PC-9 (cell line): ENCODE measurements around the gene GAD1. TPM values are rescaled to one million over a fixed set of nuclear protein-coding genes. Genes with fewer than 3 reads are reported as not detected.

Source experiments
- Bru-seq: library from RNA; stranded (reverse); fragments of 400-500 nt; gene quantifications from one replicate; lab custom pipeline; 2021; lab: Mats Ljungman, UMichigan
- BruChase-seq, 2 experiments: library from RNA; stranded (reverse); fragments of 400-500 nt; gene quantifications; one replicate each; lab custom pipeline; 2021; lab: Mats Ljungman, UMichigan
- BruUV-seq: library from RNA; stranded (reverse); fragments of 400-500 nt; replicated peaks from 2 replicates; lab custom pipeline; 2021; lab: Mats Ljungman, UMichigan
- CTCF ChIA-PET: fragments of 300-600 bp; sonication (Branson Sonifier 250); formaldehyde crosslinking; loops from one replicate; lab custom pipeline; 2022; ENCODE audit warnings: antibody characterized with exemption; lab: Charles Lee
- POLR2A ChIA-PET: fragments of 300-600 bp; sonication (Branson Sonifier 250); formaldehyde crosslinking; loops from one replicate; lab custom pipeline; 2022; ENCODE audit warnings: antibody characterized with exemption; ENCODE audit not compliant: unreplicated experiment; lab: Charles Lee
- DNase-seq, 2 experiments: peaks; one replicate each; pipeline versions ENCODE4 v3.0.0 to v3.0.0-alpha.2; 2015 to 2022; ENCODE audit warnings: mixed read lengths in 1 of 2
- H2AFZ ChIP-seq: fragments of 200-600 bp; sonication (generic); 2 replicates; pipeline ENCODE4 v1.8.1; 2017; ENCODE audit warnings: antibody characterized with exemption
- H3F3A ChIP-seq: fragments of 200-600 bp; sonication (generic); 2 replicates; pipeline ENCODE4 v1.8.1; 2017; ENCODE audit warnings: antibody characterized with exemption, mild to moderate bottlenecking, low read depth; ENCODE audit not compliant: insufficient read depth
- H3K27ac ChIP-seq: fragments of 200-600 bp; sonication (generic); 2 replicates; pipeline ENCODE4 v1.6.1; 2016; ENCODE audit warnings: mixed run types
- H3K27me3 ChIP-seq: fragments of 200-600 bp; sonication (generic); 2 replicates; pipeline ENCODE4 v1.6.1; 2016; ENCODE audit warnings: low read depth, mixed run types; ENCODE audit not compliant: insufficient read depth
- H3K36me3 ChIP-seq: fragments of 200-600 bp; sonication (generic); 2 replicates; pipeline ENCODE4 v1.6.1; 2016; ENCODE audit warnings: low read depth, mixed run types
- H3K4me1 ChIP-seq: fragments of 200-600 bp; sonication (generic); replicated peaks from 2 replicates; pipeline ENCODE4 v1.6.1; 2016; ENCODE audit warnings: mixed run types; ENCODE audit not compliant: insufficient read depth
- H3K4me2 ChIP-seq: fragments of 200-600 bp; sonication (generic); 2 replicates; pipeline ENCODE4 v1.6.1; 2017; ENCODE audit warnings: mixed run types
- H3K4me3 ChIP-seq: fragments of 200-600 bp; sonication (generic); 2 replicates; pipeline ENCODE4 v1.6.1; 2016; ENCODE audit warnings: mixed run types
- H3K79me2 ChIP-seq: fragments of 200-600 bp; sonication (generic); 2 replicates; pipeline ENCODE4 v1.6.1; 2017; ENCODE audit warnings: low read depth, mixed run types
- H3K9me2 ChIP-seq: fragments of 200-600 bp; sonication (generic); 2 replicates; pipeline ENCODE4 v1.8.1; 2017; ENCODE audit warnings: mild to moderate bottlenecking; ENCODE audit not compliant: insufficient read depth
- H3K9me3 ChIP-seq: fragments of 200-600 bp; sonication (generic); 2 replicates; pipeline ENCODE4 v1.8.1; 2016; ENCODE audit warnings: low read depth; ENCODE audit not compliant: insufficient read depth
- H4K20me1 ChIP-seq: fragments of 200-600 bp; sonication (generic); 2 replicates; pipeline ENCODE4 v1.8.1; 2017; ENCODE audit not compliant: insufficient read depth
- CTCF ChIP-seq: fragments of 200-600 bp; sonication (generic); conservative IDR thresholded peaks from 2 replicates; pipeline ENCODE4 v1.6.1; 2017; ENCODE audit warnings: mixed run types, antibody characterized with exemption, mild to moderate bottlenecking, moderate library complexity
- EZH2 ChIP-seq: fragments of 200-600 bp; sonication (generic); IDR thresholded peaks from 2 replicates; pipeline ENCODE4 v1.8.0; 2017; ENCODE audit warnings: antibody characterized with exemption, low read depth
- intact Hi-C: fragments of 100-400 bp; cut with micrococcal nuclease; formaldehyde crosslinking; loops from one replicate; pipeline ENCODE4 v1.10.0; 2022; ENCODE audit not compliant: unreplicated experiment
- long read RNA-seq: library from polyadenylated mRNA; stranded (forward); transcript quantifications from one replicate; pipeline ENCODE4 v2.0.0, GENCODE V29; 2022
- total RNA-seq: library from RNA; stranded (reverse); gene quantifications from 2 replicates; pipeline ENCODE4 v1.2.3, GENCODE V29; 2021

The GAD1 gene
- total RNA-seq (3.5 and 4.3 TPM in 2 replicates), Bru-seq, nascent RNA (percentile 39 among the genes with signal in this experiment), BruChase-seq, experiment 1, labeled RNA remaining after a 2-hour chase (percentile 42 among the genes with signal in this experiment), BruChase-seq, experiment 2, labeled RNA remaining after a 6-hour chase (percentile 39 among the genes with signal in this experiment)
- long read RNA-seq, partial matches to known transcripts = 2 of 3 reads
- long read RNA-seq, other reads (novel, unspliced or antisense) = 0 of 3 reads

GRCh38 chr2:170816504-170817092 is at the start of gene GAD1:
TSS of gene GAD1 (plus strand) at chr2:170816887. CDS start at chr2:170818592, 1,705 bp downstream.
- ChIA-PET CTCF (interaction anchor here (0.5 to 0.7 kb wide), 7 partner anchors 57 to 1364 kb away, joined by 3 to 11 read pairs (median 4); no protein-coding TSS in a partner anchor), POLR2A (interaction anchor here (0.6 to 0.7 kb wide), 5 partner anchors 19 to 1106 kb away, joined by 3 to 7 read pairs (median 3); no protein-coding TSS in a partner anchor)
- intact Hi-C loops = loop anchor here (1.0 to 10.0 kb wide), 3 partner anchors 57 to 232 kb away; partner anchors contain the start of gene GORASP2
- BruUV-seq = no TSS peak
- no peaks in the 10 kb centered on the region for H3K27me3 ChIP-seq
- no peaks in the 10 kb centered on the region for H3K9me3 ChIP-seq
- no peaks in the 10 kb centered on the region for H4K20me1 ChIP-seq
- no peak within 1 kb of the TSS for H3K27ac ChIP-seq
- peak; percentile 68 to 73 for DNase-seq
- no peaks in the 10 kb centered on the region for H3K9me2 ChIP-seq
- TF ChIP-seq CTCF (no peak), EZH2 (no peak)
- H3K4me3 ChIP-seq = peak within 1 kb of the TSS; percentile 65
- no peaks in the 10 kb centered on the region for H3K36me3 ChIP-seq
- H3K4me2 ChIP-seq = peak within 1 kb of the TSS; percentile 86
- peak within 1 kb of the TSS; percentile 76 for H2AFZ ChIP-seq
- H3K4me1 ChIP-seq = no peaks in the 10 kb centered on the region
- no peaks in the 10 kb centered on the region for H3F3A ChIP-seq
- H3K79me2 ChIP-seq = no peaks in the 10 kb centered on the region

DNA sequence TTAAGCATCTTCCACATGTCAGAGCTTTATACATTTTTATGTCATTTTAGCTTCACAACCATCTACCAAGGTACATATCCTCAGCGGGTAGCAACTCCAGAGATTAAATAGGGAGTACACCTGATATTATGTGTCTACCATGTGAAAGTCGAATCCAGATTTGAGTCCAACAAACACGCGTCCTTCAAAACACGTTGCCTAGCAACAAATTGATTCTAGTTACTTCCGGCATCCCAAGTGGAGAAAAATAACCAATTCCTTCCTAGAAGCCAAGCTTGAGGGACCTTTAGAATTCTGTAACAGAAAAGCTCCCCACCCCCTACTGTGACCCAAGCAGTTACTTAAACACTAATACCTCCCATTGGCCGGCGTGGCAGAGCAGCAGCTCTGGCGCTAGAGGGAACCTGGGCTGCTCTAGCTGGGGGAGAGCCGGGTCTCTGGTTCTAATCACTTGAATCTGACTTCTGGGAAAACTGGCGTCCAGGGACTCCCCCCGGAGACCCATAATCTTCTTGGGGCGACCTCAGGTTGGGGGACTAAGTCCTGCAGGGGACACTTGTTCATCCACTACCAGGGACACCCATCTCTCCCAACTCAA is 46.6 kb upstream of the GAD1 start, which contains the start of gene ERICH2:
Gene ERICH2, plus strand, starts transcription at position 371 of the 598 bp plus-strand sequence. CDS start 304 bp downstream, outside the sequence.
- peak within 1 kb of the TSS; percentile 74 for H3K4me3 ChIP-seq
- POLR2A ChIA-PET = interaction anchor here (0.6 to 1.0 kb wide), 3 partner anchors 31 to 193 kb away, joined by 4 to 12 read pairs (median 5); no protein-coding TSS in a partner anchor
- H2AFZ ChIP-seq = peak within 1 kb of the TSS; percentile 87
- no peaks in the 10 kb centered on the region for H4K20me1 ChIP-seq
- H3K27me3 ChIP-seq = no peaks in the 10 kb centered on the region
- intact Hi-C loops = loop anchor here (1.0 to 2.0 kb wide), 2 partner anchors 31 to 55 kb away; partner anchors contain the start of gene SP5
- TF ChIP-seq EZH2 (no peak), CTCF (no peak; the same call in 1 of the 2 replicates)
- peak within 1 kb of the TSS; percentile 69 for H3K4me2 ChIP-seq
- no peaks in the 10 kb centered on the region for H3K9me2 ChIP-seq
- CTCF ChIA-PET = no interaction called here
- no peaks in the 10 kb centered on the region for H3F3A ChIP-seq
- no peaks in the 10 kb centered on the region for H3K36me3 ChIP-seq
- DNase-seq = peak; percentile 44 to 46
- H3K79me2 ChIP-seq = no peaks in the 10 kb centered on the region
- no peaks in the 10 kb centered on the region for H3K9me3 ChIP-seq
- peak within 1 kb of the TSS; percentile 58 for H3K27ac ChIP-seq
- H3K4me1 ChIP-seq = no peaks in the 10 kb centered on the region
- BruUV-seq = TSS peak; percentile 92
